HCT116 (cell line): ENCODE data around the gene ADARB2. TPM values are rescaled to one million over a fixed set of nuclear protein-coding genes. Genes with fewer than 3 reads are reported as not detected.

Source experiments
- ATAC-seq: fragments of 200-7000 bp; cut with Tn5 transposase; 2 replicates; pipeline ENCODE4 v1.9.1; 2020; ENCODE audit warnings: mild to moderate bottlenecking, moderate library complexity
- BruUV-seq: library from RNA; stranded (reverse); fragments of 400-500 nt; replicated peaks from 2 replicates; lab custom pipeline; 2021; lab: Mats Ljungman, UMichigan
- CTCF ChIA-PET: fragments of 300-600 bp; sonication (Branson Sonifier 250); formaldehyde crosslinking; loops from one replicate; lab custom pipeline; 2021; ENCODE audit warnings: antibody characterized with exemption; lab: Charles Lee
- POLR2A ChIA-PET: fragments of 300-600, 350-600 bp; sonication (Branson Sonifier 250); formaldehyde crosslinking; loops from one replicate; lab custom pipeline; 2021; ENCODE audit warnings: antibody characterized with exemption; lab: Charles Lee
- RAD21 ChIA-PET, 2 experiments: fragments of 300-600 bp; sonication (Branson Sonifier 250); formaldehyde crosslinking; loops; one replicate each; lab custom pipeline; 2023; ENCODE audit warnings: low total read pairs in 2 of 2; ENCODE audit not compliant: uncharacterized antibody in 2 of 2, unreplicated experiment in 2 of 2, low non-redundant PET in 1 of 2; lab: Charles Lee
- DNase-seq: peaks from one replicate; pipeline ENCODE4 v3.0.0-alpha.2; 2010; ENCODE audit warnings: low read depth, low spot score
- H2AFZ ChIP-seq: fragments of 200-600 bp; shearing (Covaris generic), sonication (generic); 2 replicates; pipeline ENCODE4 v1.6.1; 2017; ENCODE audit warnings: low read depth, mixed run types, mixed read lengths, antibody characterized with exemption, low read length; ENCODE audit not compliant: poor library complexity, severe bottlenecking
- H3K27ac ChIP-seq: 2 replicates; pipeline ENCODE4 v1.5.1; 2012; ENCODE audit warnings: low read depth, low read length
- H3K27me3 ChIP-seq: fragments of 200-600 bp; sonication (generic); 2 replicates; pipeline ENCODE4 v1.6.1; 2016; ENCODE audit warnings: mixed run types, low read length, mixed read lengths; ENCODE audit not compliant: insufficient read depth
- H3K36me3 ChIP-seq, 2 experiments: fragments of 200-500 bp in 1 of 2; fragments of 200-600 bp in 1 of 2; sonication (Bioruptor generic) in 1 of 2; sonication (generic) in 1 of 2; 2 replicates each; pipeline versions ENCODE4 v1.5.1 to v1.6.1; 2014 to 2016; ENCODE audit warnings: low read length in 2 of 2, inconsistent platforms in 1 of 2, mixed read lengths in 1 of 2, mixed run types in 1 of 2; ENCODE audit not compliant: insufficient read depth in 2 of 2, control insufficient read depth in 1 of 2
- H3K4me1 ChIP-seq, 2 experiments: fragments of 200-600 bp in 1 of 2; sonication (generic) in 1 of 2; 2 replicates each; pipeline versions ENCODE4 v1.5.1 to v1.6.1; 2012 to 2017; ENCODE audit warnings: low read length in 2 of 2, inconsistent platforms in 1 of 2, mild to moderate bottlenecking in 1 of 2, mixed read lengths in 1 of 2, mixed run types in 1 of 2, moderate library complexity in 1 of 2; ENCODE audit not compliant: insufficient read depth in 2 of 2, control insufficient read depth in 1 of 2
- H3K4me2 ChIP-seq: fragments of 200-600 bp; sonication (generic); 2 replicates; pipeline ENCODE4 v1.6.1; 2017; ENCODE audit warnings: mixed run types, low read length, mixed read lengths
- H3K4me3 ChIP-seq, 2 experiments: fragments of 200-600 bp in 1 of 2; sonication (generic) in 1 of 2; replicated peaks in 1 of 2; 2 replicates each; pipeline ENCODE4 v1.5.1; 2011 to 2016; ENCODE audit warnings: low read length in 2 of 2, control low read depth in 1 of 2, low read depth in 1 of 2, mild to moderate bottlenecking in 1 of 2, mixed read lengths in 1 of 2, mixed run types in 1 of 2
- H3K79me2 ChIP-seq: fragments of 200-600 bp; sonication (generic); 2 replicates; pipeline ENCODE4 v1.6.1; 2017; ENCODE audit warnings: mild to moderate bottlenecking, mixed run types, low read length, moderate library complexity, mixed read lengths; ENCODE audit not compliant: insufficient read depth
- H3K9ac ChIP-seq: fragments of 200-600 bp; sonication (generic); 2 replicates; pipeline ENCODE4 v1.6.1; 2016; ENCODE audit warnings: low read length, mixed read lengths
- H3K9me2 ChIP-seq: fragments of 200-600 bp; sonication (generic), shearing (Covaris generic); 2 replicates; pipeline ENCODE4 v1.6.1; 2017; ENCODE audit warnings: mixed run types, mild to moderate bottlenecking, moderate library complexity; ENCODE audit not compliant: insufficient read depth
- H3K9me3 ChIP-seq, 2 experiments: fragments of 200-500 bp in 1 of 2; fragments of 200-600 bp in 1 of 2; sonication (Bioruptor generic) in 1 of 2; sonication (generic) in 1 of 2; 2 replicates each; pipeline ENCODE4 v1.6.1; 2014 to 2017; ENCODE audit warnings: low read length in 2 of 2, mixed read lengths in 2 of 2, inconsistent platforms in 1 of 2, low read depth in 1 of 2, mild to moderate bottlenecking in 1 of 2, mixed run types in 1 of 2, moderate library complexity in 1 of 2; ENCODE audit not compliant: control insufficient read depth in 1 of 2, insufficient read depth in 1 of 2
- H4K20me1 ChIP-seq: fragments of 200-600 bp; sonication (generic), shearing (Covaris generic); 2 replicates; pipeline ENCODE4 v1.6.1; 2017; ENCODE audit warnings: mixed run types, mild to moderate bottlenecking, moderate library complexity; ENCODE audit not compliant: insufficient read depth
- CBX3 ChIP-seq: IDR thresholded peaks from 2 replicates; pipeline ENCODE4 v1.6.1; 2012; ENCODE audit warnings: low read depth
- CEBPB ChIP-seq: IDR thresholded peaks from 2 replicates; pipeline ENCODE4 v1.6.1; 2012; ENCODE audit warnings: low read depth
- EGR1 ChIP-seq: IDR thresholded peaks from 2 replicates; pipeline ENCODE4 v1.6.1; 2012; ENCODE audit warnings: low read depth
- ELF1 ChIP-seq: IDR thresholded peaks from 2 replicates; pipeline ENCODE4 v1.6.1; 2012; ENCODE audit warnings: low read depth, borderline replicate concordance
- EZH2 ChIP-seq: fragments of 200-600 bp; sonication (generic); IDR thresholded peaks from 2 replicates; pipeline ENCODE4 v1.6.1; 2017; ENCODE audit warnings: antibody characterized with exemption, mixed run types
- FOSL1 ChIP-seq: IDR thresholded peaks from 2 replicates; pipeline ENCODE4 v1.6.1; 2012; ENCODE audit warnings: low read depth
- POLR2A ChIP-seq: IDR thresholded peaks from 2 replicates; pipeline ENCODE4 v1.7.0; 2011; ENCODE audit warnings: borderline replicate concordance; ENCODE audit not compliant: insufficient read depth, insufficient read length; ENCODE audit errors: extremely low read depth
- POLR2AphosphoS5 ChIP-seq: IDR thresholded peaks from 2 replicates; pipeline ENCODE4 v1.6.1; 2011; ENCODE audit warnings: mild to moderate bottlenecking, low read depth, low read length, moderate library complexity
- SIN3A ChIP-seq: IDR thresholded peaks from 2 replicates; pipeline ENCODE4 v1.6.1; 2012; ENCODE audit warnings: low read depth
- SP1 ChIP-seq: IDR thresholded peaks from 2 replicates; pipeline ENCODE4 v1.6.1; 2012; ENCODE audit warnings: low read depth
- SRF ChIP-seq: IDR thresholded peaks from 2 replicates; pipeline ENCODE4 v1.6.1; 2012; ENCODE audit warnings: low read depth
- ZFX ChIP-seq: fragments of 450-650 bp; IDR thresholded peaks from 2 replicates; pipeline ENCODE4 v1.6.1; 2017
- ZNF274 ChIP-seq: fragments of 200-500 bp; sonication (Bioruptor generic); IDR thresholded peaks from 2 replicates; pipeline ENCODE4 v1.6.1; 2014; ENCODE audit warnings: mild to moderate bottlenecking, low read depth, low read length, inconsistent platforms
- intact Hi-C: fragments of 100-400 bp; cut with micrococcal nuclease; formaldehyde crosslinking; loops from 2 replicates; pipeline ENCODE4 v1.10.0; 2022
- total RNA-seq: library from RNA; stranded (reverse); gene quantifications from one replicate; pipeline ENCODE4 v1.2.1, GENCODE V29; 2021; ENCODE audit not compliant: unreplicated experiment
- TF ChIP-seq, protein P1 (sequence below): IDR thresholded peaks from 2 replicates; pipeline ENCODE4 v1.6.1; 2012
- TF ChIP-seq, protein P2 (sequence below), 3 experiments: fragments of 200-600 bp in 1 of 3; sonication (generic) in 1 of 3; IDR thresholded peaks in 2 of 3; conservative IDR thresholded peaks in 1 of 3; 2 replicates each; pipeline ENCODE4 v1.5.1; 2012 to 2017; ENCODE audit warnings: low read depth in 2 of 3, low read length in 2 of 3, antibody characterized with exemption in 1 of 3, borderline replicate concordance in 1 of 3, control low read depth in 1 of 3, mild to moderate bottlenecking in 1 of 3, mixed read lengths in 1 of 3, mixed run types in 1 of 3, moderate library complexity in 1 of 3; ENCODE audit not compliant: insufficient read depth in 1 of 3
- TF ChIP-seq, protein P3 (sequence below): IDR thresholded peaks from 2 replicates; pipeline ENCODE4 v1.6.1; 2012; ENCODE audit warnings: low read depth

Gene ADARB2
- total RNA-seq, 1 experiment from 2014 or later, result not detected

DNA sequence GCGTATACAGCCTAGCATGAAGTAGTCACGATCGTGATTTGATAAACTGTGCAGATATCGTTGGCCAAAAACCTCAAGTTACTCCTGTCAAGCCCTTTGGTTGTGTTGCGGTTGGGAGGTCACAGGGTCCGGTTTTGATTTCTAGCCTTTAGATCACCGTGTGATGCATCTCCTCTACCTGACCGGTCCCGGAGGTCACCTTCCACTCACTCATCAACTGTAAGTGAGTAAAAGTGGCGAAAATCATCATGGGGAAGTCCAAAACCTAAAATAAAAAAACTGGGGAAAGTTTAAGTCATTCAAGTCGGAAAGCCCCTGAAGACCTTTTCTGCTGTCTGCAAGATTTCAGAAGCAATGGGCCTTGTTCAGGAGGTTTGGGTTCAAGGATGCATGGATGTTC, 62.8 kb downstream of the ADARB2 start (continued):
- TF ChIP-seq FOSL1, result no peak
- no peak for TF ChIP-seq SRF

DNA sequence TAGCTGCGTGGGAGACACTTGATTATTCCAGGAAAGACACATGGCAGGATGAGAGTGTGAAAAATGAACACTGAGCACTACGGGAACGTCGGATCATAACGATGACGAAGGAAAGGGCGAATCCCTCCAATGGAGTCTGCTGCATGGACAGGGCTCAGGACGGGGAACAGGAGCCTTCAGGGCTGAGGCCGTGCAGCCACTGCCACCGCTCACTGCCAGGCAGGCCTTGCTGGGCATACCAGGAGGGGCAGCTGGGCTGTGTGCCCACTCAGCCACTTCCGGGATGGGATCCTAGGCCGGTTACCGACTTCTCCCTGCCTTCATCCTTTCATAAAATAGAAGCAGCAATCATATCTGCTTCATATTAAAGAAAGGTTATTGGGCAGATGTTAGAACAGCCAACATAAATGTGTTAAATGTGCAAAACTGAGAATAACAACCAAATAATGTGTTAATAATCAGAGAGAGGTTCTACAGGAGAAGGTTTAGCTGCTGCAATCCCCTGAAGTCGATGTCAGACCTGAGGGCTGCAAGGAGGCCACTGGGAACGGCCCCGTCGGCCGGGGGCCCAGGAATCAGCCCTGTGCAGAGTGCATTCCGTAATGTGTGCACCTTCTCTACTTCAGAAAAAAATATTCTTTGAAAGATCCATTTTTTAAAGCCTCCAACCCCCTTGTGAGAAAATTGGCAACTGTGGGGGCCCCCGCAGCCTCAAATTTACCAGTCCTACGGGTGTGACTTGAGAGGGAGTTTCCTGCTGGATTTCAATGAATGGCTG, 63.6 kb downstream of the ADARB2 start:
- Histone ChIP-seq H3K9me2 (no peaks in the 10 kb centered on the region), H2AFZ (no peak overlapping the region), H3K36me3 (no peaks in the 10 kb centered on the region), H3K9ac (no peak overlapping the region), H3K4me2 (no peak overlapping the region), H3K27me3 (0 out of 2 replicates have a peak, but pooled peaks cover 5% of the 10 kb centered on the region), H3K9me3 (no peaks in the 10 kb centered on the region), H3K4me3 (no peak overlapping the region), H3K4me1 (no peaks in the 10 kb centered on the region), H3K27ac (no peak overlapping the region), H4K20me1 (no peaks in the 10 kb centered on the region), H3K79me2 (no peaks in the 10 kb centered on the region)
- POLR2A ChIA-PET, result no interaction called here
- ATAC-seq (no peak), DNase-seq (no peak)
- TF ChIP-seq ZNF274 (no peak), CBX3 (no peak), ZFX (no peak), SIN3A (no peak), POLR2AphosphoS5 (no peak), ELF1 (no peak), POLR2A (no peak), SRF (no peak), CEBPB (no peak), EGR1 (no peak), EZH2 (no peak), SP1 (no peak), FOSL1 (no peak)
- TF ChIP-seq, protein P1, sequence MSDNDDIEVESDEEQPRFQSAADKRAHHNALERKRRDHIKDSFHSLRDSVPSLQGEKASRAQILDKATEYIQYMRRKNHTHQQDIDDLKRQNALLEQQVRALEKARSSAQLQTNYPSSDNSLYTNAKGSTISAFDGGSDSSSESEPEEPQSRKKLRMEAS, result no peak
- TF ChIP-seq, protein P2, sequence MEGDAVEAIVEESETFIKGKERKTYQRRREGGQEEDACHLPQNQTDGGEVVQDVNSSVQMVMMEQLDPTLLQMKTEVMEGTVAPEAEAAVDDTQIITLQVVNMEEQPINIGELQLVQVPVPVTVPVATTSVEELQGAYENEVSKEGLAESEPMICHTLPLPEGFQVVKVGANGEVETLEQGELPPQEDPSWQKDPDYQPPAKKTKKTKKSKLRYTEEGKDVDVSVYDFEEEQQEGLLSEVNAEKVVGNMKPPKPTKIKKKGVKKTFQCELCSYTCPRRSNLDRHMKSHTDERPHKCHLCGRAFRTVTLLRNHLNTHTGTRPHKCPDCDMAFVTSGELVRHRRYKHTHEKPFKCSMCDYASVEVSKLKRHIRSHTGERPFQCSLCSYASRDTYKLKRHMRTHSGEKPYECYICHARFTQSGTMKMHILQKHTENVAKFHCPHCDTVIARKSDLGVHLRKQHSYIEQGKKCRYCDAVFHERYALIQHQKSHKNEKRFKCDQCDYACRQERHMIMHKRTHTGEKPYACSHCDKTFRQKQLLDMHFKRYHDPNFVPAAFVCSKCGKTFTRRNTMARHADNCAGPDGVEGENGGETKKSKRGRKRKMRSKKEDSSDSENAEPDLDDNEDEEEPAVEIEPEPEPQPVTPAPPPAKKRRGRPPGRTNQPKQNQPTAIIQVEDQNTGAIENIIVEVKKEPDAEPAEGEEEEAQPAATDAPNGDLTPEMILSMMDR (IDR thresholded peaks at IDR 0.05 in 2 of 3, conservative IDR thresholded peaks at IDR 0.05 in 1 of 3; ENCODE audit: borderline replicate concordance in 1 of 3, insufficient read depth in 1 of 3, low read depth in 2 of 3, low read length in 2 of 3), result no peak
- TF ChIP-seq, protein P3, sequence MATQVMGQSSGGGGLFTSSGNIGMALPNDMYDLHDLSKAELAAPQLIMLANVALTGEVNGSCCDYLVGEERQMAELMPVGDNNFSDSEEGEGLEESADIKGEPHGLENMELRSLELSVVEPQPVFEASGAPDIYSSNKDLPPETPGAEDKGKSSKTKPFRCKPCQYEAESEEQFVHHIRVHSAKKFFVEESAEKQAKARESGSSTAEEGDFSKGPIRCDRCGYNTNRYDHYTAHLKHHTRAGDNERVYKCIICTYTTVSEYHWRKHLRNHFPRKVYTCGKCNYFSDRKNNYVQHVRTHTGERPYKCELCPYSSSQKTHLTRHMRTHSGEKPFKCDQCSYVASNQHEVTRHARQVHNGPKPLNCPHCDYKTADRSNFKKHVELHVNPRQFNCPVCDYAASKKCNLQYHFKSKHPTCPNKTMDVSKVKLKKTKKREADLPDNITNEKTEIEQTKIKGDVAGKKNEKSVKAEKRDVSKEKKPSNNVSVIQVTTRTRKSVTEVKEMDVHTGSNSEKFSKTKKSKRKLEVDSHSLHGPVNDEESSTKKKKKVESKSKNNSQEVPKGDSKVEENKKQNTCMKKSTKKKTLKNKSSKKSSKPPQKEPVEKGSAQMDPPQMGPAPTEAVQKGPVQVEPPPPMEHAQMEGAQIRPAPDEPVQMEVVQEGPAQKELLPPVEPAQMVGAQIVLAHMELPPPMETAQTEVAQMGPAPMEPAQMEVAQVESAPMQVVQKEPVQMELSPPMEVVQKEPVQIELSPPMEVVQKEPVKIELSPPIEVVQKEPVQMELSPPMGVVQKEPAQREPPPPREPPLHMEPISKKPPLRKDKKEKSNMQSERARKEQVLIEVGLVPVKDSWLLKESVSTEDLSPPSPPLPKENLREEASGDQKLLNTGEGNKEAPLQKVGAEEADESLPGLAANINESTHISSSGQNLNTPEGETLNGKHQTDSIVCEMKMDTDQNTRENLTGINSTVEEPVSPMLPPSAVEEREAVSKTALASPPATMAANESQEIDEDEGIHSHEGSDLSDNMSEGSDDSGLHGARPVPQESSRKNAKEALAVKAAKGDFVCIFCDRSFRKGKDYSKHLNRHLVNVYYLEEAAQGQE, result no peak
- intact Hi-C loops, result no loop called here
- BruUV-seq, result no TSS peak
- CTCF ChIA-PET, result no interaction called here
- RAD21 ChIA-PET, result no interaction called here
